Muscle layer of colon (tissue), 2 donors: Measurements from ENCODE around the gene SERPIND1.

Source experiments
- H3K27ac ChIP-seq: one replicate; pipeline ENCODE4 v1.7.0; 2013; ENCODE audit warnings: low read depth, mild to moderate bottlenecking, low read length, moderate library complexity
- H3K27me3 ChIP-seq, 2 donors: one replicate each; pipeline ENCODE4 v1.7.0; 2013; ENCODE audit warnings: low read length in 2 of 2, mild to moderate bottlenecking in 2 of 2; ENCODE audit not compliant: insufficient read depth in 2 of 2, control insufficient read depth in 1 of 2
- H3K36me3 ChIP-seq: one replicate; pipeline ENCODE4 v1.7.0; 2013; ENCODE audit warnings: mild to moderate bottlenecking, low read length; ENCODE audit not compliant: insufficient read depth
- H3K4me1 ChIP-seq: one replicate; pipeline ENCODE4 v1.7.0; 2013; ENCODE audit warnings: mild to moderate bottlenecking, low read length; ENCODE audit not compliant: insufficient read depth
- H3K4me3 ChIP-seq, 2 donors: one replicate each; pipeline ENCODE4 v1.7.0; 2013; ENCODE audit warnings: low read length in 2 of 2, low read depth in 1 of 2, mild to moderate bottlenecking in 1 of 2, moderate library complexity in 1 of 2
- H3K9ac ChIP-seq: one replicate; pipeline ENCODE4 v1.7.0; 2013; ENCODE audit warnings: low read length
- H3K9me3 ChIP-seq: one replicate; pipeline ENCODE4 v1.7.0; 2013; ENCODE audit warnings: mild to moderate bottlenecking, low read length
- donor health status: abdominal sarcoma.
- donor health status: Adenocarcinoma of cecum.

The SERPIND1 gene

GRCh38 chr22:20829491-20830134 lies 55.7 kb downstream of the SERPIND1 start:
- Histone ChIP-seq H3K4me3 (no peak overlapping the region), H3K4me1 (no peaks in the 10 kb centered on the region), H3K27me3 (no peaks in the 10 kb centered on the region), H3K9ac (no peak overlapping the region), H3K27ac (no peak overlapping the region), H3K9me3 (no peaks in the 10 kb centered on the region), H3K36me3 (peaks cover 38% of the 10 kb centered on the region)

GRCh38 chr22:20833225-20833665 lies 59.3 kb downstream of the SERPIND1 start:
- Histone ChIP-seq H3K27ac (no peak overlapping the region), H3K4me1 (no peaks in the 10 kb centered on the region), H3K9me3 (no peaks in the 10 kb centered on the region), H3K36me3 (peaks cover 38% of the 10 kb centered on the region), H3K4me3 (no peak overlapping the region), H3K27me3 (no peaks in the 10 kb centered on the region), H3K9ac (no peak overlapping the region)

- Histone ChIP-seq H3K9ac (no peak overlapping the region), H3K36me3 (peaks cover 35% of the 10 kb centered on the region), H3K4me3 (no peak overlapping the region), H3K27me3 (no peaks in the 10 kb centered on the region), H3K27ac (no peak overlapping the region), H3K4me1 (no peaks in the 10 kb centered on the region), H3K9me3 (no peaks in the 10 kb centered on the region)
These were observed 60.3 kb downstream of the SERPIND1 start for GRCh38 chr22:20834206-20834605.

- H3K4me1 ChIP-seq, result no peaks in the 10 kb centered on the region
- no peaks in the 10 kb centered on the region for H3K27me3 ChIP-seq
- H3K27ac ChIP-seq, result no peak overlapping the region
- H3K36me3 ChIP-seq, result peaks cover 33% of the 10 kb centered on the region
- H3K4me3 ChIP-seq, result no peak overlapping the region
- H3K9ac ChIP-seq, result no peak overlapping the region
- no peaks in the 10 kb centered on the region for H3K9me3 ChIP-seq
These were observed 60.8 kb downstream of the SERPIND1 start for GRCh38 chr22:20834725-20835124.
